K562 (cell line): ENCODE results near the gene RBMX. TPM values are rescaled to one million over a fixed set of nuclear protein-coding genes. Genes with fewer than 3 reads are reported as not detected.
A peak's percentile ranks its signal among the peaks of the same experiment; 100 is the strongest.

Experiments used
- ARHGAP35 ChIP-seq: fragments of 450-650 bp; IDR thresholded peaks from 2 replicates; pipeline ENCODE4 v1.6.1; 2018; ENCODE audit not compliant: partially characterized antibody
- ASH1L ChIP-seq: fragments of 450-650 bp; IDR thresholded peaks from 2 replicates; pipeline ENCODE4 v1.6.1; 2018; ENCODE audit warnings: borderline replicate concordance, mild to moderate bottlenecking, low read depth; ENCODE audit not compliant: partially characterized antibody
- C11orf30 ChIP-seq: fragments of 450-650 bp; IDR thresholded peaks from 2 replicates; pipeline ENCODE4 v1.6.1; 2016; ENCODE audit warnings: low read depth, mild to moderate bottlenecking
- CBX5 ChIP-seq: IDR thresholded peaks from 2 replicates; pipeline ENCODE4 v1.6.1; 2014; ENCODE audit warnings: low read depth, borderline replicate concordance
- CEBPB ChIP-seq: fragments of 450-650 bp; IDR thresholded peaks from 2 replicates; pipeline ENCODE4 v1.6.1; 2016; ENCODE audit warnings: missing genetic modification characterization, missing compliant biosample characterization
- CREM ChIP-seq: IDR thresholded peaks from 2 replicates; pipeline ENCODE4 v1.6.1; 2014; ENCODE audit warnings: antibody characterized with exemption, low read depth
- ETS1 ChIP-seq: conservative IDR thresholded peaks from 2 replicates; pipeline ENCODE4 v1.6.1; 2011; ENCODE audit warnings: low read depth, mild to moderate bottlenecking, low read length; ENCODE audit not compliant: control insufficient read depth
- FOXA3 ChIP-seq, 2 experiments: fragments of 450-650 bp in 1 of 2; sonication (generic) in 1 of 2; formaldehyde crosslinking; IDR thresholded peaks in 1 of 2; conservative IDR thresholded peaks in 1 of 2; 2 replicates each; pipeline versions ENCODE4 v1.4.0 to v1.8.0; 2020 to 2022; ENCODE audit warnings: mild to moderate bottlenecking in 2 of 2, missing genetic modification reagents in 1 of 2
- FOXP1 ChIP-seq: sonication (generic); formaldehyde crosslinking; IDR thresholded peaks from 2 replicates; pipeline ENCODE4 v1.8.0; 2022; ENCODE audit warnings: mild to moderate bottlenecking, missing genetic modification reagents
- GATAD2A ChIP-seq: fragments of 450-650 bp; IDR thresholded peaks from 2 replicates; pipeline ENCODE4 v1.6.1; 2017
- GTF2F1 ChIP-seq: IDR thresholded peaks from 2 replicates; pipeline ENCODE4 v1.6.1; 2011; ENCODE audit warnings: low read depth, low read length, improper control_type of control experiment
- HDAC2 ChIP-seq: fragments of 450-650 bp; IDR thresholded peaks from 2 replicates; pipeline ENCODE4 v1.6.1; 2016; ENCODE audit warnings: mild to moderate bottlenecking
- HOXB6 ChIP-seq: fragments of 250-450 bp; sonication (Bioruptor Pico); IDR thresholded peaks from 2 replicates; pipeline ENCODE4 v1.5.1; 2022; ENCODE audit warnings: mild to moderate bottlenecking, borderline replicate concordance
- LCOR ChIP-seq: sonication (generic); formaldehyde crosslinking; IDR thresholded peaks from 2 replicates; pipeline ENCODE4 v1.8.0; 2022; ENCODE audit warnings: mild to moderate bottlenecking, missing genetic modification reagents
- MEIS2 ChIP-seq: fragments of 450-650 bp; IDR thresholded peaks from 2 replicates; pipeline ENCODE4 v1.6.1; 2014; ENCODE audit warnings: mild to moderate bottlenecking; ENCODE audit not compliant: partially characterized antibody
- NCOA6 ChIP-seq: fragments of 450-650 bp; IDR thresholded peaks from 2 replicates; pipeline ENCODE4 v1.6.1; 2017; ENCODE audit warnings: mild to moderate bottlenecking
- NFIC ChIP-seq: fragments of 450-650 bp; IDR thresholded peaks from 2 replicates; pipeline ENCODE4 v1.6.1; 2017; ENCODE audit warnings: mild to moderate bottlenecking, inconsistent platforms
- NFRKB ChIP-seq: fragments of 450-650 bp; IDR thresholded peaks from 2 replicates; pipeline ENCODE4 v1.6.1; 2016; ENCODE audit warnings: low read depth
- NFXL1 ChIP-seq: fragments of 450-650 bp; formaldehyde crosslinking; IDR thresholded peaks from 2 replicates; pipeline ENCODE4 v1.4.0; 2021; ENCODE audit warnings: mild to moderate bottlenecking
- RREB1 ChIP-seq: fragments of 250-450 bp; sonication (Bioruptor Pico); IDR thresholded peaks from 2 replicates; pipeline ENCODE4 v1.4.0; 2020
- SMARCB1 ChIP-seq: IDR thresholded peaks from 2 replicates; pipeline ENCODE4 v1.6.1; 2011; ENCODE audit warnings: improper control_type of control experiment, low read depth; ENCODE audit not compliant: insufficient read length
- TAL1 ChIP-seq: fragments of 450-650 bp; IDR thresholded peaks from 2 replicates; pipeline ENCODE4 v1.6.1; 2016; ENCODE audit warnings: mild to moderate bottlenecking
- TSC22D4 ChIP-seq: fragments of 450-650 bp; IDR thresholded peaks from 2 replicates; pipeline ENCODE4 v1.6.1; 2016; ENCODE audit warnings: missing genetic modification characterization, missing biosample characterization, control low read depth
- ZEB2 ChIP-seq: fragments of 450-650 bp; IDR thresholded peaks from 2 replicates; pipeline ENCODE4 v1.6.1; 2016
- ZNF184 ChIP-seq: sonication (generic); formaldehyde crosslinking; IDR thresholded peaks from 2 replicates; pipeline ENCODE4 v1.5.0; 2020; ENCODE audit warnings: missing genetic modification reagents
- ZNF217 ChIP-seq: sonication (generic); formaldehyde crosslinking; IDR thresholded peaks from 2 replicates; pipeline ENCODE4 v1.8.0; 2022; ENCODE audit warnings: mild to moderate bottlenecking, missing genetic modification reagents
- ZNF282 ChIP-seq: sonication (generic); formaldehyde crosslinking; IDR thresholded peaks from 2 replicates; pipeline ENCODE4 v1.8.1; 2023; ENCODE audit warnings: missing genetic modification reagents
- ZNF384 ChIP-seq: IDR thresholded peaks from 2 replicates; pipeline ENCODE4 v1.6.1; 2012; ENCODE audit warnings: low read depth, low read length, improper control_type of control experiment
- polyA plus RNA-seq, 8 experiments: library from polyadenylated mRNA; depleted of rRNA in 4 of 8; stranded (reverse) in 5 of 8; unstranded in 3 of 8; fragments of >200 nt; fragmentation: Nextera tagmentation in 2 of 8; fragmentation: Illumina TruSeq in 1 of 8; extraction: Ambion mirVana in 2 of 8; extraction: Trizol in 1 of 8; gene quantifications; 2 replicates each; pipeline versions ENCODE4 v1.2.1 to v1.2.3, GENCODE V29; 2011 to 2014; ENCODE audit warnings: inconsistent platforms in 1 of 8, missing spikeins in 1 of 8
- total RNA-seq, 7 experiments: library from RNA; depleted of rRNA in 6 of 7; stranded (reverse); fragments of >200 nt in 6 of 7; fragmentation: Illumina TruSeq in 2 of 7; extraction: Trizol in 2 of 7; gene quantifications; 2 replicates each; pipeline versions ENCODE4 v1.2.1 to v1.2.3, GENCODE V29; 2011 to 2021; ENCODE audit warnings: low replicate concordance in 1 of 7

The RBMX gene
- total and polyA plus RNA-seq, 9 of the 15 experiments (the other 6 are each of a cell fraction or from before 2014, with no cell fraction given): 405 to 671 (median 540) TPM

- TF ChIP-seq RREB1 (CRISPR knock-in tag): no peak
- no peak for TF ChIP-seq NFRKB
- TF ChIP-seq TAL1: no peak
- no peak for TF ChIP-seq NFXL1
- TF ChIP-seq FOXP1 (CRISPR knock-in tag): no peak
- 0 out of 2 replicates have a peak, but pooled peaks have one; percentile 2 for TF ChIP-seq NFIC
- no peak for TF ChIP-seq ZNF184 (CRISPR knock-in tag)
- 0 out of 2 replicates have a peak, but pooled peaks have one; percentile 39 for TF ChIP-seq NCOA6
- TF ChIP-seq ZNF217: no peak
- no peak for TF ChIP-seq MEIS2
- no peak for TF ChIP-seq GTF2F1
- TF ChIP-seq GATAD2A: peak; percentile 83; the same call in 1 of the 2 replicates
- TF ChIP-seq ZNF384: no peak
- TF ChIP-seq TSC22D4 (tag): no peak
- no peak for TF ChIP-seq ARHGAP35
- no peak for TF ChIP-seq ZEB2
- TF ChIP-seq FOXA3 (CRISPR knock-in tag; conservative IDR thresholded peaks at IDR 0.05 in 1 of 2, IDR thresholded peaks at IDR 0.05 in 1 of 2): no peak
- no peak for TF ChIP-seq HOXB6 (CRISPR knock-in tag)
- TF ChIP-seq HDAC2: no peak
- TF ChIP-seq LCOR (CRISPR knock-in tag): no peak
- no peak for TF ChIP-seq CREM
- no peak for TF ChIP-seq C11orf30
- TF ChIP-seq ETS1: no peak
- no peak for TF ChIP-seq SMARCB1
- peak; percentile 62 for TF ChIP-seq CEBPB (tag)
- no peak for TF ChIP-seq ASH1L
- TF ChIP-seq CBX5: no peak
- no peak for TF ChIP-seq ZNF282 (CRISPR knock-in tag)
These were observed 30.1 kb upstream of the RBMX start (continued) for GRCh38 chrX:136910565-136911035.
